ENCODE data around the gene S1PR3.
"Not testable (repeated sequence)": the region's sequence is repeated elsewhere in the genome, so short reads cannot be mapped to it uniquely, and the experiment has no call there.

Gene S1PR3

GRCh38 chr9:88991066-88992034 lies at the start of gene S1PR3:
Gene S1PR3, plus strand, starts transcription at chr9:88991468. Its CDS starts 9,733 bp downstream, at chr9:89001201.
- DNase-seq (ENCODE audit: low spot score) = peak; percentile 29

GRCh38 chr9:88941586-88941985 lies 49.7 kb upstream of the S1PR3 start:
- DNase-seq (ENCODE audit: low spot score) = not testable (repeated sequence)

- no peak for DNase-seq (ENCODE audit: low spot score)
Measured at GRCh38 chr9:88942411-88942810, 48.9 kb upstream of the S1PR3 start.

GRCh38 chr9:88945636-88946333 lies 45.5 kb upstream of the S1PR3 start:
- DNase-seq (ENCODE audit: low spot score) = no peak

- no peak for DNase-seq (ENCODE audit: low spot score)
Measured at GRCh38 chr9:88947581-88948573, 43.4 kb upstream of the S1PR3 start.

- DNase-seq (ENCODE audit: low spot score) = peak; percentile 17
Measured at GRCh38 chr9:88949425-88949824, 41.8 kb upstream of the S1PR3 start.

GRCh38 chr9:88949961-88950340 lies 41.3 kb upstream of the S1PR3 start:
- no peak for DNase-seq (ENCODE audit: low spot score)

GRCh38 chr9:88950341-88951154 lies 40.7 kb upstream of the S1PR3 start:
- no peak for DNase-seq (ENCODE audit: low spot score)

- DNase-seq (ENCODE audit: low spot score) = no peak
Measured at GRCh38 chr9:88951155-88951542, 40.1 kb upstream of the S1PR3 start.

GRCh38 chr9:88952086-88952615 lies 39.1 kb upstream of the S1PR3 start:
- peak; percentile 42 for DNase-seq (ENCODE audit: low spot score)

GRCh38 chr9:88952976-88953375 lies 38.3 kb upstream of the S1PR3 start:
- DNase-seq (ENCODE audit: low spot score) = no peak

- DNase-seq (ENCODE audit: low spot score) = peak; percentile 63
Measured at GRCh38 chr9:88953381-88954029, 37.8 kb upstream of the S1PR3 start.

GRCh38 chr9:88954066-88954465 lies 37.2 kb upstream of the S1PR3 start:
- DNase-seq (ENCODE audit: low spot score) = no peak

GRCh38 chr9:88957526-88957925 lies 33.7 kb upstream of the S1PR3 start:
- no peak for DNase-seq (ENCODE audit: low spot score)

GRCh38 chr9:88959727-88960469 lies 31.4 kb upstream of the S1PR3 start:
- no peak for DNase-seq (ENCODE audit: low spot score)

- no peak for DNase-seq (ENCODE audit: low spot score)
Measured at GRCh38 chr9:88960632-88961031, 30.6 kb upstream of the S1PR3 start.

GRCh38 chr9:88965473-88965872 lies 25.8 kb upstream of the S1PR3 start:
- no peak for DNase-seq (ENCODE audit: low spot score)

- DNase-seq (ENCODE audit: low spot score) = no peak
Measured at GRCh38 chr9:88966894-88967676, 24.2 kb upstream of the S1PR3 start.

- DNase-seq (ENCODE audit: low spot score) = no peak
Measured at GRCh38 chr9:88968799-88969198, 22.5 kb upstream of the S1PR3 start.
